Measurements from ENCODE around the gene NEK9.

DNA sequence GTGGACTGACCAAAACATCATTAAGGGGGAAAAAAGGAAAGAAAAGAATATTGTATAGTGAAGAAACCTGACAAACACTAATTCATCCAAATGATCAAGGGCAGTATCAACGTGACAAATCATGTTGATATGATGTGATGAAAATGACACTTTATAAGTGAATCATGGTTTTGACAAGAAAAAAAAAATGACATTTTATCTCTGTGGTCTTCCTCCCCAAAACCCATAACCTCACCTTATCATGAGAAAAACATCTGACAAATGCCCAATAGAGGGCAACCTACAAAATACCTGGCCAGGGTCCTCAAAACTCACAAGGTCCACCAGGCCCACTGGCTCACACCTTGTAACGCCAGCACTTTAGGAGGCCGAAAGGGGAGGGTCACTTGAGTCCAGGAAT is 35.8 kb upstream of the NEK9 start:
- TF ChIP-seq CEBPB (tag; IDR thresholded peaks at IDR 0.05): no peak
- TF ChIP-seq, protein P1, sequence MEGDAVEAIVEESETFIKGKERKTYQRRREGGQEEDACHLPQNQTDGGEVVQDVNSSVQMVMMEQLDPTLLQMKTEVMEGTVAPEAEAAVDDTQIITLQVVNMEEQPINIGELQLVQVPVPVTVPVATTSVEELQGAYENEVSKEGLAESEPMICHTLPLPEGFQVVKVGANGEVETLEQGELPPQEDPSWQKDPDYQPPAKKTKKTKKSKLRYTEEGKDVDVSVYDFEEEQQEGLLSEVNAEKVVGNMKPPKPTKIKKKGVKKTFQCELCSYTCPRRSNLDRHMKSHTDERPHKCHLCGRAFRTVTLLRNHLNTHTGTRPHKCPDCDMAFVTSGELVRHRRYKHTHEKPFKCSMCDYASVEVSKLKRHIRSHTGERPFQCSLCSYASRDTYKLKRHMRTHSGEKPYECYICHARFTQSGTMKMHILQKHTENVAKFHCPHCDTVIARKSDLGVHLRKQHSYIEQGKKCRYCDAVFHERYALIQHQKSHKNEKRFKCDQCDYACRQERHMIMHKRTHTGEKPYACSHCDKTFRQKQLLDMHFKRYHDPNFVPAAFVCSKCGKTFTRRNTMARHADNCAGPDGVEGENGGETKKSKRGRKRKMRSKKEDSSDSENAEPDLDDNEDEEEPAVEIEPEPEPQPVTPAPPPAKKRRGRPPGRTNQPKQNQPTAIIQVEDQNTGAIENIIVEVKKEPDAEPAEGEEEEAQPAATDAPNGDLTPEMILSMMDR (IDR thresholded peaks at IDR 0.05 in 2 of 3, conservative IDR thresholded peaks at IDR 0.05 in 1 of 3; ENCODE audit: insufficient read depth in 2 of 3, low read depth in 1 of 3, low read length in 3 of 3): no peak
